ENCODE data around the gene MIB1.
"Not testable (repeated sequence)": the region's sequence is repeated elsewhere in the genome, so short reads cannot be mapped to it uniquely, and the experiment has no call there.

Gene MIB1

DNA sequence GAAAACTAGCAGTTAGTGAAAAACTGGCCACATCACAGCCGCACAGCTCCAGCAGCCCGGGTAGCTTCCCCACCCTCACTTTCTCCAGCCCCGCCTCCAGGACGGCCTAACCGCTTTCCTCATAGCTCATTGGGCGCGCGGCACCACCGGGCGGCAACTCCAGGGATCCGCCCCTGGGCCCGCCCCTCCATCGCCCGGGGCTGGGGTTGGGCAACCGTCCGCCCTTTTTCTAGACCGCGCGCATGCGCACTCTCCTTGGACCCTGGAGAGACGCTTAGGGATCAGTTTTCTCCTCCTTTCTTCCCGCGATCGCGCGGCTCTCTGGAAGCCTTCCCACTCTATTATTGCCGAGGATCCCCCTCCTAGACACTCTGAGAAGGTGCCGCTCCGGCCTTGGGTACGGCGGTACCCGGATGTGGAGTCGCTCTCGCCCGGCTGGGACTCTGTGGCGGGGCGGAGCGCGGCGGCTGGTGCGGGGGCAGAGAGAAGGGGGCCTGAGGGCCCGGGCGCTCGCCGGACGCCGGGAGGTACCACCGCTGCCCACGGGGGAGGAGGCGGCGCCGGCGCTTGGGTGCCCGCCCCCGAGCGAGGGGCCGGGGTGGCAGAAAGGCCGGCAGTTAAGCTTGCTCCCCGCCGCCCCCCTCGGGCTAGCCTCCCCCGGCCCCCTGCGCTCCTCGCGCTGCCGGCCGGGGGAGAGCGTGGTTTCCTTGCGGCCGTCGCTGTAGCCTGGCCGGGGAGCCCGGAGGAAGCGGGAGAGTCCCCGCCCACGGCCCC, at the start of gene MIB1:
MIB1 (plus strand) TSS at position 255 of the 774 bp plus-strand sequence. CDS start 792 bp downstream, outside the sequence.
- DNase-seq, result peak; percentile 99

DNA sequence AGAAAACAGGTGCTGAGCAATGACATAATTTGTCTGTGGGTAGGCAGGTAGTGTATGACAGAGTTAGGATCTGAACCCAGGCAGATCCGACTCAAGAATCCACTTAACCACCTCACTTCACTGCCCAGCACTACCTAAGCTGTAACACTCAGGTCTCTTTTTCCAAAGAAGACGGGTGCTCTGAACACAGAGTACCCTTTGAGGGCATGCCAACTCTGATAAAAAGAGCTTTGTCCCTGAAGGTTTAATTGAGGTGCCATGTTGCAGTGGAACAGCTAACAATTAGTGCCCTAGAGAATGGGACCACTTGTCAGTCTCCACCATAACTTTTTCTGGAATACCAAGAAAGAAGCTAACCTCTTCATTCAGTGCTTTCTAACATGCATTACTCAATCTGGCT, 47.3 kb upstream of the MIB1 start:
- DNase-seq, result no peak

DNA sequence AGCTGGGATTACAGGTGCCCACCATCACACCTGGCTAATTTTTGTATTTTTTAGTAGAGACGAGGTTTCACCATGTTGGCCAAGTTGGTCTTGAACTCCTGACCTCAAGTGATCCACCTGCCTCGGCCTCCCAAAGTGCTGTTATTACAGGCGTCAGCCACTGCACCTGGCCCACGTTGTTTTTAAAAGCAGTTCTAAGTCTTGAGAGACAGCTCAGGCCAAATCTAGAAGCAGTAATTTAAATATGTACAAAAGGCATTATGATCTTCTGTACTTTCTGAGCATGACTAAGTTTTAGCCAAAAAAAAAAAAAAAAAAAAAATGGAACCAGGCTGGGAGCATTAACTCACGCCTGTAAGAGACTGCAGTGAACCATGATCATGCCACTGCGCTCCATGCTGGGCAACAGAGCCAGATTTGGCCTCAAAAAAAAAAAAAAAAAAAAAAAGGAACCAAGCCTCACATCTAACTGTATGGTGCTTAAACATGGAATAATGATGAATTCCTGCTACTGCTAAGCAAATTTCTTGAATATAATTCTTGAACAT, 40.0 kb upstream of the MIB1 start:
- DNase-seq, result no peak

DNA sequence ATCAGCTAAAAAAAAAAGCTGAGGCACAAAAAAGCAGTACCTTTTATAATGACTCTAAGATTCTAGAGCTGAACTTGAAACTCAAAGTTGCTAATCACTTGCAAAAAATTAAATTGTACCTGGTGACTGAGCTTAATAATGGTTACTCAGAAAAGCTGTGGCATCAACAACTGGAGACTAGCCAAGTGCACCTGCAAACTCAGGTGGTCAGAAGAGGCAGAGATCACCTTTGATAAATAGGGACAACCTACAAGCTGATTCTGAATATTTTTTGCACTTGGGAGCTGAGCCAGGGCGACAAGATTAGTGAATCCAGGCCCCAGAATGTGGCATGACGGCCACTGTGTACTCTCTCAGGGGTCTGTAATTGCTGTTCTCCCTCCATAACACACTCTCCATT, 39.0 kb upstream of the MIB1 start:
- DNase-seq, result no peak

DNA sequence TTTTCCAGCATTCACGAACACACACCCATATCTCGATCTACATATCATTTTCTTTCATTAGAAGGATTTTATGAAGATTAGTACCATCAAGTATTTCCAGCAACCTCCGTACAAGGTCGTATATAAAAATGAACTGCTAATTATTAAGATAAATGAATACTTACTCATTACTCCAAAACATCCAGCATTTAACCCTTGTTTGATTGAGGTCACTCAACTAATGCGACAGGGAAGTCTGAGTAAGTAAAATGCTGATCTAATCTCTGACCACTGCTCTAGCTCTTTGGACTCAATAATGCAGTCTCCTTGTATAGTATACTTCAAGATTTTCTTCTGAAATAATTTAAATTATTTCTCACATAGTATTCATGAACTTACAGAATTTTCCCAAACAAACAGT, 38.0 kb upstream of the MIB1 start:
- DNase-seq, result no peak

DNA sequence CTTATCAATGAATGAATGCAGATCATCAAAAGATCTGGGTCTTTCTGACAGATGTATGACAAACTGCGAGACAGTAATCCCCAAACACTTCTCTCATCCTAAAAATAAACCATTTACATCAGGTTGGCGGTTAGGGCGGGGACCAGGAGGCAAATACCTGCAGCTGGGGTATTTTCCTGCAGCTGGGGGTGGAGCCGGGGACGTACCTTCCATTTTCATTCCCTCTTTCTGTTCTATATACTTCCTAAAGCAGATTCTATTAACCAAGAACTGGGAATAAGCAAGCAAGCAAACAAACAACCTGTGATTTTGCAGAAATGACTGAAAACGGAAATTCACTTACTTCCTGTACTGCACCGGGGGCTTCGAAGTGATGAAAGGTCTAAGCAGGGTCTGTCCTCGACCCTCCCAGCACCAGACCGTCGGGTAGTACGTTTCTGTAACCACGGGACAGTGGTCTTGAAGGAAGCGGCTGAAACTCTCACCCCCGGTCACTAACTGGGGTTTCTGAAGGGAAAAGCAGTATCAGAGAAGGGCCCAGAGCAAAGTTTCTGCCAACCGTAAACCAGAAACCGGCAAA, 37.3 kb upstream of the MIB1 start:
- DNase-seq, result no peak

DNA sequence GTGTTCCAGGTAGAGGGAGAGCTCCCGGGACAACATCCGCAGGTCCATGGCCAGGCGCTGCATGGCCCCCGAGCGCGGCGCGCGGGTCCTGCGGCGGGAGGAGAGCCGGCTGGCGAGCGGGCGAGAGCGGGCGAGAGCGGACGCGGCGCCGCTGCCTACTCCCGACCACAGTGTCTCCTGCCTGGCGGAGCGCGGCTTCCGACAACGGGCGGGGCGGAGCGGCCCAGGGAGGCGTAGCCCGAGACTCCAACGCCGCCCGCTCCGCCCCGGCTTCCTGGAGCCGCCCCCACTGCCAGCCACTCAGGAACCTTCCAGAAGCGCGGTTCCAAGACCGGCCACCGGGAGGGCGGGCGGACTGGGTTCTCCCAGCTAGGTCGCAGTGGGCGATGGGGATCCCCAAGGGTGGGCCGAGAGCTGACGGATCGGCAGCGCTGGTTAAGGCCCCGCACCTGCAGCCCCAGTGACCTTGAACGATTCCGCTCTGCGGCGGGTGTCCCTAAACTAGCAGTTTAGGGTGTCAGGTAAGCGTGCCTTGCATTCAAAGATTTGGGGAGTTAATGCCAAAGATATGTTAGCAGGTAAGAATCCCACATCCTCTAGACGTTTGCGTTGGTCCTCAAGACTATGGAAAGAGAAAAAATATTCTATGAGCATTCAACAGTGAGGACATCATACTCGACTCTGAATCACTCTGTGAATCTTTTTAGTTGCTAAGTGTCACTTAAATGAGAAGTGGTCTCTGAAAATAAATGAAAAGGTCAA, 35.8 kb upstream of the MIB1 start, which contains the start of gene ABHD3:
ABHD3 (minus strand) TSS at position 172 of the 762 bp plus-strand sequence; CDS start at position 63, 109 bp downstream.
- peak; percentile 97 for DNase-seq

DNA sequence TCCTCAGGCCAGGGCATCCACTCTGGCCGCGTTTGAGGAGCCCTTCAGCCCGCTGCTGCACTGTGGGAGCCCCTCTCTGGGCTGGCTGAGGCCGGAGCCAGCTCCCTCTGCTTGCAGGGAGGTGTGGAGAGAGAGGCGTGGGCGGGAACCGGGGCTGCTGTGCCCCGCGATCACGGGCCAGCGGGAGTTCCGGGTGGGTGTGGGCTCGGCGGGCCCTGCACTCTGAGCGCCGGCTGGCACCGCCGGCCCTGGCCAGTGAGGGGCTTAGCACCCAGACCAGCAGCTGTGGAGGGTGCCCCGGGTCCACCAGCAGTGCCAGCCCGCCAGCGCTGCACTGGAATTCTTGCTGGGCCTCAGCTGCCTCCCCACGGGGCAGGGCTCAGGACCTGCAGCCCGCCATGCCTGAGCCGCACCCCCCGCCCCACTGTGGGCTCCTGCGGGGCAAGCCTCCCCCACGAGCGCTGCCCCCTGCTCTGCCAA, 34.2 kb upstream of the MIB1 start:
- DNase-seq, result no peak

DNA sequence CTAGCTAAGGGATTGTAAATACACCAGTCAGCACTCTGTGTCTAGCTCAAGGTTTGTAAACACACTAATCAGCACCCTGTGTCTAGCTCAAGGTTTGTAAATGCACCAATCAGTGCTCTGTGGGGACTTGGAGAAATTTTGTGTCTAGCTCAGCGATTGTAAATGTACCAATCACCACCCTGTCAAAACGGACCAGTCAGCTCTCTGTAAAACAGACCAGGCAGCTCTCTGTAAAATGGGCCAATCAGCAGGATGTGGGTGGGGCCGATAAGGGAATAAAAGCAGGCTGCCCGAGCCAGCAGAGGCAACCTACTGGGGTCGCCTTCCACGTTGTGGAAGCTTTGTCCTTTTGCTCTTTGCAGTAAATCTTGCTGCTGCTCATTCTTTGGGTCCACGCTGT, 33.5 kb upstream of the MIB1 start:
- DNase-seq, result not testable (repeated sequence)

DNA sequence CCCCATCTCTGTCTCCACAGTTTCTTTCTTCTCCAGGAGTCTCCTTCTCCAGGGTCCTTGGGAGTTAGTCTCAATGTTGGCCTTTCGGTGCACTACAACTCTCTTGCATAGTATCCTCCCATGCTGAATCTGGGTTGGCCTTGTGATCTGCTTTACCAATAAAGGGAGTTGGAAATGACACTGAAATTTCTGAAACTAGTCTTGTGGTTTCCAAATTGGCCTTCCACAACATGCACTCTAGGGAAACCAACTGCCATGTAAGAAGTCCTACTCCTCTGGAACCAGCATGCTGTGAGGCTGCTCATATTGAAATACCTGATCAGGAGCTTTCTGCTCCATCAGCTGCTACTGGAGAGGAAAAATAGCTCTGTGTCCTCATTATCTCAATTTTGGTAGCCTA, 26.1 kb upstream of the MIB1 start:
- no peak for DNase-seq

DNA sequence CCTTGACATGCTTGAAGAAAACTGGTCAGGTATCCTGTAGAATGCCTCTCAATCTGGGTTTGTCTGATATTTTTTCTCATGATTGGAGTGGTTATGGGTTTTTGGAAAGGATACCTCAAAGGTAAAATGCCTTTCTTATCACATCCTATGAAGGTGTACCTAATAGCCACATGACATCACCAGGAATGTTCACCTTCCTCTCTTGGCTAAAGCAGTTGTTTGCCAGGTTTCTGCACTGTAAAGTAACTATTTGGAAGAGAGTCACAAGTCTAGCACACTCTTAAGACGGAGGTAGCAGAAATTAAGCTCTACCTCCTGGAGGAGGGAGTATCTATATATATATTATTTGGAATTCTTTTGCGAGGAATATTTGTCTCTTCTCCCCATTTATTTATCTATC, 17.9 kb upstream of the MIB1 start:
- no peak for DNase-seq

DNA sequence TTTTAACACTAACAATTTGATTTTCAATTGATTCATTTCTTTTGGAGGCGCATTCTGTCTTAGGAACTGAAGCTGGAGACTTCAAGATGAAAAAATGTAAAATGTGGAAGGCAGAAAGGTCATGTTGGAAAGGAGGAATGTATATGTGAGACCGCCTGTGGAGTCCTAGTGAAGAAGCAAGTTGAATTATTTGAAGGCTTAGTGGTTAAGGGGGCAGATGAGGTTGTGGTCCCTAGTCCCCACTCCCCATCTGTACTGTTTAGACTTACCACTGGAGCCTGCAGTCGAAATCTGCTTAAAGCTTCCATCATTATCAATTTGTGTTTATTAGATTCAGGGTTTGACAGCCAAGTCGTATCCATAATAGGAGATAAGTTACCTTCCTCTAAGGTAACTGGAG, 15.4 kb upstream of the MIB1 start:
- DNase-seq, result no peak

DNA sequence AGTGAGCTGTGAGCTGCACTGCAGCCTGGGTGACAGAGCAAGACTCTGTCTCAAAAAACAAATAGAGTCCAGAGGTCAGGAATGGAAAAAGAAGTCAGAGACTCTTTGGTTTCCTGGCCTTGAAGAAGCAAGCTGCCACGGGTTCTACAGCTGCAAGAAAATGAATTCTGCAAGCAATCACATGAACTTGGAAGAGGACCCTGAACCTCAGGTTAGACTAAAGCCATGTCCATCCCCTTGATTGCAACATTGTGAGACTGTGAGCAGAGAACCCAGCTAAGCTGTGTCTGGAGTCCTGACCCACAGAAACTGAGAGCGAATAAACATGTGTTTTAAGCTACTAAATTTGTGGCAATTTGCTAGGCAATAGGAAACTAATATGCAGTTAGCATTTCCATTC, 12.9 kb upstream of the MIB1 start:
- DNase-seq, result no peak

DNA sequence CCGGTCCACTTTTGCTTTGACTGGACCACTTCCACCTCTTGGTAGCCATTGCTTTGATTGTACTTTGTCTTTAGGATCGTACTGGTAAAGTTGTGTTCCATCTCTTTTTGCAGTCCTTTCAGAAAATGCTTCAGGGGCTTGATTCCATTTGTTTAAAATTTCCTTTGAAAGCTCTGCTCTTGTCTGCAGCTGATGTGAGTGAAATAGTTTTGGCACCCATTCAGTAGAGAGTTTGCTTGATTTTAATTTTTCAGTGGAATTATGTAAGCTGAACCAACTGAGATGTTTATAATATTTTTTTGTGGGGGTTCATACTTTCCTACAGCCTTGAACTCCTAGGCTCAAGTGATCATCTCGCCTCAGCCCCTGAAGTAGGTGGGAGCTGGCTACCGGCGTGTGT, 7.6 kb upstream of the MIB1 start:
- no peak for DNase-seq

DNA sequence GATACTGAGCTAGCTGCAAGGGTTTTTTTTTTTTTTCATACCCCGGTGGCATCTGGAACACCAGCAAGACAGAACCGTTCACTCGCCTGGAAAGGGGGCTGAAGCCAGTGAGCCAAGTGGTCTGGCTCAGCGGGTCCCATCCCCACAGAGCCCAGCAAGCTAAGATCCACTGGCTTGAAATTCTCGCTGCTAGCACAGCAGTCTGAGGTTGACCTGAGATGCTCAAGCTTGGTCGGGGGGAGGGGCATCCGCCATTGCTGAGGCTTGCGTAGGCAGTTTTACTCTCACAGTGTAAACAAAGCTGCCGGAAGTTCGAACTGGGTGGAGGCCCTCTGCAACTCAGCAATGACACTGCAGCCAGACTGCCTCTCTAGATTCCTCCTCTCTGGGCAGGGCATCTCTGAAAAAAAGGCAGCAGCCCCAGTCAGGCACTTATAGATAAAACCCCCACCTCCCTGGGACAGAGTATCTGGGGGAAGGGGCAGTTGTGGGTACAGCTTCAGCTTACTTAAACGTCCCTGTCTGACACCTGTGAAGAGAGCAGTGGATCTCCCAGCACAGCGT, 5.1 kb upstream of the MIB1 start:
- no peak for DNase-seq

DNA sequence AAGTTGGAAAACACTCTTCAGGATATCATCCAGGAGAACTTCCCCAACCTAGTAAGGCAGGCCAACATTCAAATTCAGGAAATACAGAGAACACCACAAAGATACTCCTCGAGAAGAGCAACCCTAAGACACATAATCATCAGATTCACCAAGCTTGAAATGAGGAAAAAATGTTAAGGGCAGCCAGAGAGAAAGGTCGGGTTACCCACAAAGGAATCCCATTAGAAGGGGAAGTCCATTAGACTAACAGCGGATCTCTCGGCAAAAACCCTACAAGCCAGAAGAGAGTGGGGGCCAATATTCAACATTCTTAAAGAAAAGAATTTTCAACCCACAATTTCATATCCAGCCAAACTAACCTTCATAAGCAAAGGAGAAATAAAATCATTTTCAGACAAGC, 3.7 kb upstream of the MIB1 start:
- DNase-seq, result not testable (repeated sequence)

DNA sequence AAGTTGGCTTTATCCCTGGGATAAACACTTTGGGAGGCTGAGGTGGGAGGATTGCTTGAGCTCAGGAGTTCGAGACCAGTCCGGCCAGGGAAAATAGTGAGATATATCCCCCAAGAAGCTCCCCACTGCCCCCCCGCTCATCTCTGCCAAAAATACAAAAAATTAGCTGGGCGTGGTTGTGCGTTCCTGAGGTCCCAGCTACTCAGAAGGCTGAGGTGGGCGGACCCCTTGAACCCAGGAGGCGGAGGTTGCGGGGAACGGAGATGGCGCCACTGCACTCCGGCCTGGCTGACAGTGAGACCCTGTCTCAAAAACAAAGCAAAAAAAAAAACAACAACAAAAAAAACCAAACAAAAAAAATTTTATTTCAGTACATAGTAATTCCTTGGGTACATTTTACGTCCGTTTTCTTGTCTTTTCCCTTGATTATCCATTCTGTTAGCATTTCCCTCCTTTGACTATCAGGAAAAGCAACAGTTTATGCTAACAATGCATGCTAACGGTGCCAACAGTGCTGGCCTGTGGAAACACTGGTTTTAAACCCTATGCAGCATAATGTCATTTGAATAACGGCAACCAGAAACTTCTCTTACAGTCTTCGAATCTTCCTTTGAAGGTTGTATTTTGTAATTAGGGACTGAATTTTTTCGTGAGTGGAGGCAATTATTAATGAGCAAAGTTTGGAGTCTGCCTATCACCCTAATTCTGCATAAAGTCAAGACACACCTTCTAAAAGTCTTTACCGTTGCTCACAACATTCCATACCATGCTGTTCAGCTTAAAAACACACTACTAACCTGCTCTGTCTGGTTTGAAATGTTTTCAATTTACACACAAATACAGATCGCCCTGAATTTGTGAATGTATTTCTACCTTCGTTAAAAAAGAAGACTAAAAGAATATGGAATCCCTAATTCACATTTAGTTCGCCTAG, 721 bp upstream of the MIB1 start:
- DNase-seq, result no peak

DNA sequence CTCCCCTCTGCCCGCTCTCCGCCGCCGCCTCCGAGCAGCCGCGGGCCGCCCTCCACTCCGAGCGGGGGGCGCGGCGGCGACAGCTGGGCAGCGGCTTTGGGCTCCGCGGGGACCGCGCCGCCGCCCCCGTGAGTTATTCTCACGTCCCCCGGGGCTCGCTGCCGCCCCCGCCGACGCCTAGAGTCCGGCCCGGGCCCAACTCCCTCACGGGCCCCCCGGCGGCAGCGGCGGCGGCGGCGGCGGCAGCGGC, 645 bp downstream of the MIB1 start:
- no peak for DNase-seq

DNA sequence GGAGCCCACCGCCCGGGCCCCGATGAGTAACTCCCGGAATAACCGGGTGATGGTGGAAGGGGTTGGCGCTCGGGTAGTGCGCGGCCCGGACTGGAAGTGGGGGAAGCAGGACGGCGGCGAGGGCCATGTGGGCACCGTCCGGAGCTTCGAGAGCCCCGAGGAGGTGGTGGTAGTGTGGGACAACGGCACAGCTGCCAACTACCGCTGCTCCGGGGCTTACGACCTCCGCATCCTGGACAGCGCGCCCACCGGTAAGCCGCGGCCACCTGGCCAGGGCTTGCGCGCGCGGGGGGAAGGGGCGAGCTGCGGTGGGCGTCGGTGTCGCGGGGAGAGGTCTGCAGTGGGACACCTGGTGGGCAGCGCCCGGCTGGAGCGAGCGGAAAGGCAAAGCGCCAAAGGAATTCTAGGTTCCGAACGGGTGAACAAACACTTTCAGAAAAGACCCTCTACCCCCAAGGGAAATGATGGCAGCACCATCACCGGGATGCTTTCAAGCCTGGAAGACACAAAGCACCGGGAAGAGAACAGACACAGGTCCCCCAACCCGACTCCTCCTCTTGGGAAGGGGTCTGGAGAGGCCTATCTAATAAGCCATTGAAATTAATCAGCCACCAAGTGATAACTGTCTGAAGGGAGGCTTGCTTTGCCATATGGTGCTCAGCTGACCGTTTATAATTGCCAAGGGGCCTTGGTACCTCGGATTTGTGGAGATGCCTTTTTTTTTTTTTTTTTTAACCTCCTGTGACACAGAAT, 1.1 kb downstream of the MIB1 start:
- peak; percentile 56 for DNase-seq

DNA sequence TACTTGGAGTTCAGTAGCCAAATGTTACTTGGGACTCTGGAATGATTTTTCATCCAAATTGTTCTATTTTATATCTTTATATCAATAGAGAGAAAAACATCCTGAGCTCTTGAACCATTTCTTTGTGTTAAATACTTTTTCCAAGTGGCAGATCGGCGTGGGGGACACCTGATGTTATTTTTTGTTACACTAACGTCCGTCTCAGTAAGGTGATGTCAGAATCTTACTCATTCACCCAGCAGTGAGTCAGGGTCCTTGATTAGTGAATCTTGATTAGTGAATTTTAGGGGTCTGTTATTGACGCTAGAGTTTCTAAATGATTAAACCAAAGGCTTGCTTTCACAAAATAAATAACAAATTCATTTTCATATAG, 1.7 kb downstream of the MIB1 start:
- DNase-seq, result no peak

DNA sequence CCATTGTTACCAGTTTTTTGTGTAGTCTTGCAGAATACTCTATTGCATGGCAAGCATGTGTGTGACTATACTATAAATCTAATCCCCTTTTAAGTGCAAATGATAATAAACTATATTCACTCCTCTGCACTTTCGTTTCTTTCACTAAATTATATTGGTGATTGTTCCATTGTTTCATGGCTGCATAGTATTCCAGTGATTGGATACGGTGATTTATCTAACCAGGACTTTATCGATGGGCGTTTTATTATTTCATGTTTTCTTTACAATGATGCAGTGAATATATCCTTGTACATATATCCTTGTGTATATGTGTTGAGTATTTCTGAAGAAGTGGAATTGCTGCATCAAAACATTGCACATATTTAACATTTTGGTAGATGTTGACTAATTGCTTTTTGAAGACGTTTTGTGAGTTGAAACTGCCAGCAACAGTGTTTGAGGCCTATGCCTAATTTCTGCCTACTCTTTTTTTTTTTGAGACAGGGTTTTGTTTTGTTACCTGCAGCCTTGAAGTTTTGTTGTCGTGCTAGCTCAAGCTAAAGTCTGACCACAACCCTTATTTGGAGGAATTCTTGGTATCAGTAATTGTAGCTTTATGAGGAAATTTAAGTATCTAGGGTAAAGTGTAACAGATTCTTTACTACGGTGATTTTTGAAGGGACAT, 2.7 kb downstream of the MIB1 start:
- DNase-seq, result no peak

Data from hematopoietic multipotent progenitor cell treated with erythropoietin and hydrocortisone succinate and interleukin-3 and kit ligand, for 4 days (in vitro differentiated cells).